ENCODE data around the gene PLBD2.

The PLBD2 gene

DNA sequence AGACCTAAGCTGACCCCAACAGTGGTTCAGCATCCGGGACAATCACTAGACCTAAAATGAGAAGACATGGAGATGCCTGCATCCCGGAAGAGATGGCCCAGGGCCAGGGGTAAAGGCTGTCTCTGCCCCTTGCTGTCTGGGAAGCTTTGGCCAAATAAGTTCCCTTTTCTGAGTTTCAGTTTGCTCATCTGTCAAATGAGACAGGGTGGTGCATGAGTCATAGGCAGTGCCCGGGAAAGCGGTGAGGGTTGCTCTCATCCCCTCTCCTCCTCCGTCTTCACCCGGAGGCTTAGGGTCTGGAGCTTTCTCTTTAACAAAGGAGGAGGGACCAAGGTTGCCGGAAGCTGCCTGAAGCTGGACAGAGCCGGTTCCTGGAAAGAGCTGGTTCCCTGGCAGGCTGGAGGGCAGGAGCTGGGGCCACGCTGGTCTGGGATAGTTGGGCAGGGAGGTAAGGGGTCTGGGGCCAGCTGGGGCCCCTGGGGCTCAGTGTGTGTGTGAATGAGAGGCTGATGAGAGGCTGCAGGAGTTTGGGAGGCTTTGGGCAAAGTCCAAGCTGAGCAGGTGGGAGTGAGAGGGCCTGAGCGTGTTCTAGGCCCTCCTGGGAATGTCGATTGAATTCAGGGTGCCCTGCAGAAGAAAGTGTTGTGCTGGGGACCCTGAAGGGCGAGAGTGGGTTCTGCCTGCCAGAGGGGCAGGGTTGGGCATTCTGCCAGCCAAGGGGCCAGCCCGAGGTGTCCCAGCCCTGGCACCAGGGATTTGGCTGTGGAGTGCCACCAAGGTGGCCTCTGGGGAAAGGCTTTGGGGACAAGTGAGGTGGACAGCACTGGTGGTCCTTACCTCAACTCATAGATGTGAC lies 63.9 kb downstream of the PLBD2 start, which contains the start of gene SDSL:
SDSL (plus strand) TSS at position 351 of the 856 bp plus-strand sequence. CDS start 5,603 bp downstream, outside the sequence.
- peak; percentile 98 for DNase-seq

DNA sequence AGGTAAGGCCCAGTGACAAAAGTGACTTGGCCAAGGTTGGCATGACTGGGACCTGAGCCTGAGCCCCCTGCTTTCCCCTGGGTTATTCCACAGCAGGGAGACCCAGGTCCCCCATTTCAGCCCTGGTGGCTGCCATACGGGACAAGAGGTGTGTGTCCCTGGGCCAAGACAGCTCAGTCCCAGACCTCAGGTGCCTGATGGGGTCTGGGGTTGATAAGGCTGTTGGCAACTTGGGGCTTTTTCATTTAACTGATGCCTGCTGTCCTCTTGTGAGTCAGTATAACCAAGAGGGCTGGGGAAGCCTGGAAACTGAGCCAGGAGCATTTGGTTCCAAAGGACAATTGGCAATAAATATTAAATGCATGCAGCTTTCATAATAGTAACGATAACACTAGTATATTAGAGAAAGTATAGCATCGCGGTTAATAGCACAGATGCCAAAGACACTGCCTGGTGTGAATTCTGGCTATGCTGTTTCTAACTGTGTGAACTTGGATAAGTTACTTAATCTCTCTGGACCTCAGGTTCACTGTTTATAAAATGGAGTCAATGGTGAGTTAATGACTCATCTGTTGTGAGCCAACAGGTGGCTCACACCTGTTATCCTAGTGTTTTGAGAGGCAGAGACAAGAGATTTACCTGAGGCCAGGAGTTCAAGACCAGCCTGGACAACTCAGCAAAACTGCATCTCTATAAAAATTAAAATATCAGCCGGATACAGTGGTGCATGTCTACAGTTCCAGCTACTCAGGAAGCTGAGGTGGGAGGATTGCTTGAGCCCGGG lies 64.7 kb downstream of the PLBD2 start:
- DNase-seq, result no peak

GRCh38 chr12:113424456-113424855 lies 66.1 kb downstream of the PLBD2 start:
- DNase-seq, result no peak

DNA sequence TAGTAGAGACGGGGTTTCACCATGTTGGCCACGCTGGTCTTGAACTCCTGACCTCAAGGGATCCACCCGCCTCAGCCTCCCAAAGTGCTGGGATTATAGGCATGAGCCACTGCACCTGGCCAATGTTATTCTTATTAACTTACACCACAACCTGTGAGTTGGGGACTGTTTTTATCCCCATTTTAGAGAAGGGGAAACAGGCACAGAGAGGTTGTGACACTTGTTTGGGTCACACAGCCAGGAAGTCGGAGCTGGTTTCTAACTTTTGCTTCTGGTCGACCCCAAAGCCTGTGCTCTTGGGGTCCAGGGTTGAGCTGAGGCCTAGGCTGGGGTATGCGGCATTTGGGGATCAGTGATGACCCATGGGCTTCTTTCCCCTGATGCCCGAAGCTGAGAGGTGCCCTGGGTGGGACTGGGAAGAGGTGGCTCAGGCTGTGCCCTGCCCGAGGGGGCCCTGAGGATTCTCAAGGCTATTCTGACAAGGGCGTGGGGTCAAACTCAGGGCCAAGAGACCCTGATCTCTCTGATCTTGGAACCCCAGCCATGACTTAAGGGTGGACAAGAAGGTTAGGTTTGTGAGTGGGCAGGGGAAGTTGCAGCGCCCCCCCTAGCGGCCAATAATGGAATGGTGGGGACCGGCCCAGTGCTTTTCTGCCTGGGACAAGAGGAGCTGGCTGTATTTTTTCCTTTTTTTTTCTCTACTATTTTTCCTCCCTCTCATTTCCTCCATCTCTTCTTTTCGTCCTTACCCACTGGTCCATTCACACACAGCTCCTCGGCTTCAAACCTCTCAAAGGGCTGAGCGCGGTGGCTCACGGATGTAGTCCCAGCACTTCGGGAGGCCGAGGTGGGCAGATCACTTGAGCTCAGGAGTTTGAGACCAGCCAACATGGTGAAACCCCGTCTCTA lies 66.8 kb downstream of the PLBD2 start:
- peak; percentile 64 to 69 for DNase-seq

- DNase-seq, result no peak
Observed at GRCh38 chr12:113425960-113426453, 67.6 kb downstream of the PLBD2 start.

- no peak for DNase-seq
Observed at GRCh38 chr12:113427882-113428281, 69.5 kb downstream of the PLBD2 start.

DNA sequence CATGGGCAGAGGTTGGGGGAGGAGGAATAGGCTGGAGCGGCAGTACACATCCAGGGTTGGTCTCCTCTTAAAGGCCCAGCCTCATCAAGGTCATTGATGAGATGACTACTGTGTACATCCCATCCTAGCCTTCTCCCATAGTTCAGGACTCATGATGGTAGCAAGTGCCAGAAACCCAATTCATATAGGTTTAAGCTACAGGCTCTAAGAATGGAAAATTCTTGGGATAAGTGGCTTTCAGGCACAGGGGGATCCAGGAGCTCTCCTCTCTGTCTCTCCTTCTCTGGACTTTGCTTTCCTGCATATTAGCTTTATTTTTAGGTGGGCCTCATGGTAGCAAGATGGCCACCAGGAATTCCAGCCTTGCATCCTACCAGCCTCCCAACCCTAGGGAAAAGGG lies 70.1 kb downstream of the PLBD2 start:
- no peak for DNase-seq

DNA sequence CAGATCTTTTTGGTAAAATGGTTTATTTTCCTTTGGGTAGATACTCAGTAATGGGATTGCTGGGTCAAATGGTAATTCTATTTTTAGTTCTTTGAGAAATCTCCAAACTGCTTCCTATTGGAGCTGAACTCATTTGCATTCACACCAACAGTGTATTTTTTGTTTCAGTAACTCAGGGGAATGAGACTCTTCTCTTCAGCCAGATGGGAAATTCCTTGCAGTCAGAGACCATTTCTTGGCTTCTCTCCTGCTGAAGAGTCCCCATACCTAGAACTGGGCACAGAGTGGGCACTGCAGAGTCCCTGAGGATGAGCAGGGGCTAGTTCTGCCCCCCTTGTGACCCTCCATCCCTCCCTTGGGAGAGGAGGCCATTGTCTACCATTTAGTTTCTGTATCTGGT lies 74.6 kb downstream of the PLBD2 start:
- no peak for DNase-seq

DNA sequence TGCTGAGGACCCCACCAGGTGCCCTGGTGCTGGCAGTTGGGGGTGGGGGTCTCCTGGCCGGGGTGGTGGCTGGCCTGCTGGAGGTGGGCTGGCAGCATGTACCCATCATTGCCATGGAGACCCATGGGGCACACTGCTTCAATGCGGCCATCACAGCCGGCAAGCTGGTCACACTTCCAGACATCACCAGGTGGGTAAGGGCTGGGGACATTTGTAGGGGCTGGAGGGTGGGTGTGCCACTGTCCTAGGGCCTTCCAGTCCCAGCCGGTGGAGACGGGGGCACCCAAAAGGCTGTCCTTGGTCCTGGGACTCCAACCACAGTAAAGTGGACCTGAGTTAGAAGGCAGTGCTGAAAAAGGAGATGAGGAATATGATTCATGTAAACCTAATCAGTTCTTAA lies 77.0 kb downstream of the PLBD2 start:
- no peak for DNase-seq

- DNase-seq, result no peak
Observed at GRCh38 chr12:113436586-113436985, 78.2 kb downstream of the PLBD2 start.

GRCh38 chr12:113436993-113437728 lies 78.8 kb downstream of the PLBD2 start:
- DNase-seq, result no peak

- DNase-seq, result no peak
Observed at GRCh38 chr12:113437729-113438100, 79.3 kb downstream of the PLBD2 start.

- no peak for DNase-seq
Observed at GRCh38 chr12:113438523-113439300, 80.3 kb downstream of the PLBD2 start.

GRCh38 chr12:113439301-113439597 lies 80.9 kb downstream of the PLBD2 start:
- DNase-seq, result no peak

DNA sequence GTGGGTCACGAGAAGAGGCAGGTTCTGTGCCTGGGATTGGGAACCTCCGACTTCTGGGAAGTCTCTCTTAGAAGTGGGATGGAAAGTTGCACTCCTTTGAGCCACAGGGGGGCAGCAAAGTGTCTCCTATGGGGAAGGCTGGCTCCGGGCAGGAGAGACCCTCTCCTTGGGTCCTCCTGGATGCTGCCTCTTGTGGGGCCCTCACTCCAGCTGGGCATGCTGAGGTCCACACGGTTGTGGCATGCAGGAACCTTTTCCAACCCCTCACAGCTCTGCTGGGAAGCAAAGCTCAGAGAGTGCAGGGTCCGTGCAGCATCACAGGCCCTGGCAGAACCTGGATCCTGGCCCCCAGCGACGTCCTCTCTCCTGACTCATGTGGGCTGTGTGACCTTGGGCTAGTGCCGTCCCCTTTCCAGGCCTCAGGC lies 81.2 kb downstream of the PLBD2 start:
- DNase-seq, result peak in 1 of 2 donors; percentile 24

- no peak for DNase-seq
Observed at GRCh38 chr12:113440336-113440735, 81.9 kb downstream of the PLBD2 start.
